Activated naive CD4-positive, alpha-beta T cell treated with anti-CD3 and anti-CD28 coated beads for 36 hours (primary cell): ENCODE data around the gene TANGO2. TPM values are rescaled to one million over a fixed set of nuclear protein-coding genes. Genes with fewer than 3 reads are reported as not detected.

Experiments
- CTCF ChIA-PET: fragments of 350-600 bp; sonication (Branson Sonifier 250); formaldehyde crosslinking; loops from one replicate; lab custom pipeline; 2021; ENCODE audit warnings: antibody characterized with exemption; lab: Charles Lee
- DNase-seq: peaks from one replicate; pipeline ENCODE4 v3.0.0-alpha.2; 2020
- H3K27ac Mint-ChIP-seq: one replicate; pipeline ENCODE4 v1.8.0; 2021; ENCODE audit warnings: mild to moderate bottlenecking, mixed read lengths
- H3K27me3 Mint-ChIP-seq: one replicate; pipeline ENCODE4 v1.8.0; 2021; ENCODE audit warnings: low read depth, mixed read lengths
- H3K36me3 Mint-ChIP-seq: one replicate; pipeline ENCODE4 v1.8.0; 2021; ENCODE audit warnings: low read depth, mixed read lengths
- H3K4me1 Mint-ChIP-seq: one replicate; pipeline ENCODE4 v1.8.0; 2021; ENCODE audit warnings: low read depth, mixed read lengths
- H3K4me3 Mint-ChIP-seq: one replicate; pipeline ENCODE4 v1.8.0; 2021; ENCODE audit warnings: mild to moderate bottlenecking, moderate library complexity, mixed read lengths
- H3K9me3 Mint-ChIP-seq: one replicate; pipeline ENCODE4 v1.8.0; 2021; ENCODE audit warnings: mixed read lengths
- intact Hi-C: fragments of 100-400 bp; cut with micrococcal nuclease; formaldehyde crosslinking; loops from one replicate; pipeline ENCODE4 v1.15.1; 2023
- total RNA-seq, 2 experiments: library from RNA; stranded (reverse); gene quantifications; one replicate each; pipeline ENCODE4 v1.2.3, GENCODE V29; 2021

TANGO2 gene
- total RNA-seq, 2 experiments from 2014 or later, result 16.0 to 19.0 TPM

DNA sequence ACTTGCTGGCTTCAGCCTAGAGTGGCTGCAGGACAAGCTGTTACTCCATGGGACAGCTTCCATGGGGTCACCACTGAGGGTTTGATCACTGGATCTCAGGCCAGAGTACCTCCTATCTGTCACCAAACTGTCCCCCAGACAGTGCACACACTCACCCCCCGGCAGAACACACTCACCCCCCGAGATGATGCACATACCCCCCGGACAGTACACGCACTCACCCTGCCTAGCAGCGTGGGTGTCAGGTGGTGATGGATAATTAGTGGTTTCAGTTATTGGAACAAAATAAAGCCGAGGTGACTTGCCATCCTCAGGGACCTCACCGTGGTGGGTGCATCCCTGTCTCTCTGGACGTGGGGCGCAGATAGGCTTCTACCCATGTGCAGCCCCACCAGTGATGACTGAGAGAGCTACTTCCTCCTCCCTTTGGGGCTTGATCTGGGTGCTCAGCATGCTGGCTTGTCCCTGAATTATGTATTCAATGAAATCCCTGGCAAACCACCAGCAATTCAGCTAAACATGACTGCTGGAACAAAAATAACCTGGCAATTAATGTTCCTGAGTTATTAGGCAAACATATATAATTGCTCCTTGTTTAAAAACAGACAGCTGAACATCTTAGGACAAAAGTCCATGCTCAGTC, 18.9 kb downstream of the TANGO2 start:
- intact Hi-C loops, result loop anchor here (5.0 kb wide), 1 partner anchor 42 kb away; the partner anchor contains the start of gene DGCR8
- Mint-ChIP-seq H3K4me3 (no peak overlapping the region), H3K27ac (no peak overlapping the region), H3K9me3 (no peaks in the 10 kb centered on the region), H3K4me1 (peaks cover 19% of the 10 kb centered on the region), H3K36me3 (peaks cover 4% of the 10 kb centered on the region), H3K27me3 (no peaks in the 10 kb centered on the region)
- CTCF ChIA-PET, result no interaction called here
- DNase-seq, result no peak

DNA sequence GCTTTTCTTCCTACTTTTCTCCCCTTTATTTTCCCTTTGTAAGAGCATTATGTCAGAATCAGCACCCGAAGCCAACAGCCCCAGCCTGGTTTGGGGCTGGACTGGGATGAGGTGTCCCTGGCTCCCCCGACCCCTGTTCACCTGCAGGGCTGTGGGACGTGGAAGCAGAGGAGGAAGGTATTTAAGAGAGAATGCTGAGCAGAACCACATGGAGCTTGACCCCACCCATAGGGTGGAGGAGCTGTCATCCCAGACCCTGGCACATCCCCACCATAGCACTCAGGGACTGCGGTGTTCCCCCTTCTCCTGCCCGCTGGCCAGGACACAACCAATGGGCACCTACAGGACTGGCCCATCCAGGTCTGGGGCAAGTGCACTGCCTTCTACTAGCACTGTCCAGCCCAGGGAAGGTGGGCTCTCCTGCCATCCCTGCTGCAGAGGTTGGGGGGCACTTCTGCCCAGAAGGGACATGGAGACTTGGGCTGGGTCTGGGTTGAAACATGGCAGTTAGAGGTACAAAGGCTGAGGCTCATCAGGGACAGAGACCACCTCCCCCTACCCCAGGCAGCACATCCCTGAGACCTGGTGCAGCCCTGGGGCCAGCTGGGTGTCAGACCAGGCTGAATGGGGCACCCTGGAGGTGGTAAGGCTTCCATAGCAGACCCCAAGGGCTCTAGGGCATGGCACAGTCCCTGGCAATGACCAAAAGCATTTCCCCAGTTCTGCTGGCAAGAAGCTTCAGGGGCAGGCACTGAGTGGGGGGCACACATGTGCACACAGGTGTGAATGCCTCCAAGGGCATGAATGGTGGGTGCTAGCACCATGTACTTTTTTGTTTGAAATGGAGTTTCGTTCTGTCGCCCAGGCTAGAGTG, 19.7 kb downstream of the TANGO2 start:
- intact Hi-C loops, result no loop called here

DNA sequence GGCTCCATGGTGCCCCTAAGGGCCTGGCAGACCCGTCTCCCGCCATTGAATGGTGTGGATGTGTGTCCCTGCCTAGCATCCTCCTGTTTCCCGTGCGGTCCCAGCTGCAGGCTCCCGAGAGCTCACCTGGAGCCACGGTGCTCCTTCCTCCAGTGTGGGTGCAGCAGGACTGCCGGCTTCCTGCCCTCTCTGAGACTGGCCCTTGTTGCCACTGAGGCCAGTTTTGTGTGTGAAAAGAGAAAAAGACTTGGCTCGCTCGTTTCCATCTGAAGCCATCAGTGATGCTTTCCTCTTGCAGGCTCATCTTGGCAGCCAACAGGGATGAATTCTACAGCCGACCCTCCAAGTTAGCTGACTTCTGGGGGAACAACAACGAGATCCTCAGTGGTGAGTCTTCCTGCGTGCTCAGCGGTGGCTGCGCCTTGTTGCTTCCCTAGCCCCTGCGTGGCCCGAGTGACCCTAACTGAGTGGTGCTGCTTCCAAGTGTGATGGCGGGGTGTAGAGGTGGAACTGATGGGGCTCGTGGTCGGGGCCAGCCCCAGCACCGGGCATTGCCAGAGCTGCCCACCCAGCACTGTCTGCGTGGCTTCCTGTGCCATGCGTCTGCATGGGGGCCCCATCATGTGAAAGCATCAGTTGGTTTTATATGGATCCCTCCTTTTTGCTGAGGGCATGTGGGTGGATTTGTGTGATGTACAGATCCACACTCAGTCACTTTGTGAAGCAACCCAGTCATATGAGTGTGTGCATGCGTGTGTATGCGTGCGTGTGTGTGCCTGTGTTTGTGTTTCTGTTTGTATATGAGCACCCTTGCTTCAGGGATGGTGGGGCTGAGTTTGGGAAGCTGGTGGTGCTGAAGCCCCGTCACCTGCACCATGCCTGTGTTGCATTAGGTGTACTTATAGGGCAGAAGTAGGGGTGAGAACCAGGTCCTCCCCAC, 22.4 kb downstream of the TANGO2 start:
- Mint-ChIP-seq H3K9me3 (peaks cover 8% of the 10 kb centered on the region), H3K4me3 (no peak overlapping the region), H3K27ac (no peak overlapping the region), H3K4me1 (peaks cover 12% of the 10 kb centered on the region), H3K36me3 (peaks cover 24% of the 10 kb centered on the region), H3K27me3 (no peaks in the 10 kb centered on the region)
- CTCF ChIA-PET, result interaction anchor here (0.5 to 0.8 kb wide), 3 partner anchors 12 to 375 kb away, joined by 3 read pairs; no protein-coding TSS in a partner anchor
- intact Hi-C loops, result no loop called here
- no peak for DNase-seq

More for the DNA sequence above, 19.7 kb downstream of the TANGO2 start:
- no peak overlapping the region for H3K27ac Mint-ChIP-seq
- H3K4me1 Mint-ChIP-seq, result peaks cover 19% of the 10 kb centered on the region
- no peaks in the 10 kb centered on the region for H3K27me3 Mint-ChIP-seq
- H3K9me3 Mint-ChIP-seq, result no peaks in the 10 kb centered on the region
- H3K4me3 Mint-ChIP-seq, result no peak overlapping the region
- CTCF ChIA-PET, result no interaction called here
- no peak for DNase-seq
- H3K36me3 Mint-ChIP-seq, result peaks cover 5% of the 10 kb centered on the region

DNA sequence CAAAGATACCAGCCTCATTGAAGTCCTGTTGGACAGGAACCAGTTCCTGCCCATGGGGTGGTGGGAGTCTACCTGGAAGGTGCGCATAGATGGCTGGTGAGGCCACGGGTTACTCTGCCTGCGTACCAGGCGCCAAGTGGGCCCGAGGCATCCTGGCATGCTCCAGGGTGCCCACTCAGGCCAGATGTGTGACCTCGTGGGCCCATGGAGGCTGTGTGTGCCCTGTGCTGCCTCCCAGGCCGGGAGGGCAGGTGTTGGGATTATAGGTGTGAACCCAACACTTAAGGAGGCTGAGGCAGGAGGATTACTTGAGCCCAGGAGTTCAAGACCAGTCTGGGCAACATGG, 23.1 kb downstream of the TANGO2 start:
- Mint-ChIP-seq H3K27me3 (no peaks in the 10 kb centered on the region), H3K36me3 (peaks cover 30% of the 10 kb centered on the region), H3K9me3 (peaks cover 13% of the 10 kb centered on the region), H3K4me1 (peaks cover 15% of the 10 kb centered on the region), H3K4me3 (no peak overlapping the region), H3K27ac (no peak overlapping the region)
- DNase-seq, result no peak
- intact Hi-C loops, result no loop called here
- CTCF ChIA-PET, result interaction anchor here (0.8 kb wide), 1 partner anchor 11 kb away, joined by 3 read pairs; no protein-coding TSS in a partner anchor

DNA sequence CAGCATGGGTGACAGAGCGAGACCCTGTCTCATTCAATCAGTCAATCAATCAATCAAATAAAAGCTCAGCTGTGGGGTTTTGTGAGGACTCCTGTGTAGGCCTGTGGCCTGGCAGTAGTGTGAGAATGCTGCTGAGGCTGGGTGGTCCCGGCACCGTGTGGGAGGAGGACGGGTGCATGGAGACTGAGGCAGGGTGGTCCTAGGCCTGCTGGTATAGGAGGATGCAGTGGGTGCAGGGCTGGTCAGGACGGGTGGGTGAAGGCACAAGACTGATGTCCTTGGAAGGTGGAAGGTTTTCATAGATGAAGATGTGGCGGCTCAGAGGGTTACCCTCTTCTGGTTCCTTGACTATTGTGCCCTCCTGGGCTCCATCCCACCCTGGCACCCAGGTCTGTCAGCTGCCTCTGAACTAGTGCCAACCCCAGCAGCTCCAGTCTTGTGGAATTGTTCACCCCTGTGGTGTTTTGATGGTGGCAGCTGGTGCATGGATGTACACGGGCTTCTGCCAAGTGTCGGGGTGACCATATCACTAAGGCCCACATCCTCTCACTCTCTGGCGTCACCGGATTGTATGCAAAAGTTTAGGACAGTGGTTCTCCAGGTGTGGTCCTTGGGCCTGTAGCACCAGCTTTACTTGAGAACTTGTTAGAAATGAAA, 23.7 kb downstream of the TANGO2 start:
- CTCF ChIA-PET, result interaction anchor here (0.8 kb wide), 1 partner anchor 11 kb away, joined by 3 read pairs; no protein-coding TSS in a partner anchor
- H3K27ac Mint-ChIP-seq, result no peak overlapping the region

DNA sequence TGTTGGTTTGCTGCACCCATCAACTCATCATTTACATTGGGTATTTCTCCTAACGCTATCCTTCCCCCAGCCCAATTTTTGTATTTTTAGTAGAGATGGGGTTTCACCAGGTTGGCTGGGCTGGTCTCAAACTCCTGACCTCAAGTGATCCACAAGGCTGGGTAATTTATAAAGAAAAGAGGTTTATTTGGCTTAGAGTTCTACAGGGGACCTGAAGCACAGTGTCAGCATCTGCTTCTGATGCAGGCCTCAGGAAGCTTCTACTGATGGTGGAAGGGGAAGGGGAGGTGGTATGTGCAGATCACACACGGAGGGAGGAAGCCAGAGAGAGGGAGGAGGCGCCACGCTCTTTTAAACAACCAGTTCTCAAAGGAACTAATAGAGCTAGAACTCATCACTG, 25.8 kb downstream of the TANGO2 start:
- Mint-ChIP-seq H3K9me3 (peaks cover 15% of the 10 kb centered on the region), H3K27ac (no peak overlapping the region), H3K36me3 (peaks cover 36% of the 10 kb centered on the region), H3K4me3 (no peak overlapping the region), H3K4me1 (peaks cover 16% of the 10 kb centered on the region), H3K27me3 (no peaks in the 10 kb centered on the region)
- DNase-seq, result no peak
- CTCF ChIA-PET, result interaction anchor here (0.5 to 0.8 kb wide), 2 partner anchors 35 to 49 kb away, joined by 3 to 4 read pairs; no protein-coding TSS in a partner anchor
- intact Hi-C loops, result no loop called here

More for the DNA sequence above, 23.7 kb downstream of the TANGO2 start:
- H3K36me3 Mint-ChIP-seq, result peaks cover 34% of the 10 kb centered on the region
- no peaks in the 10 kb centered on the region for H3K27me3 Mint-ChIP-seq
- no peak overlapping the region for H3K4me3 Mint-ChIP-seq
- H3K4me1 Mint-ChIP-seq, result peaks cover 16% of the 10 kb centered on the region
- H3K9me3 Mint-ChIP-seq, result peaks cover 15% of the 10 kb centered on the region
- intact Hi-C loops, result no loop called here
- no peak for DNase-seq

DNA sequence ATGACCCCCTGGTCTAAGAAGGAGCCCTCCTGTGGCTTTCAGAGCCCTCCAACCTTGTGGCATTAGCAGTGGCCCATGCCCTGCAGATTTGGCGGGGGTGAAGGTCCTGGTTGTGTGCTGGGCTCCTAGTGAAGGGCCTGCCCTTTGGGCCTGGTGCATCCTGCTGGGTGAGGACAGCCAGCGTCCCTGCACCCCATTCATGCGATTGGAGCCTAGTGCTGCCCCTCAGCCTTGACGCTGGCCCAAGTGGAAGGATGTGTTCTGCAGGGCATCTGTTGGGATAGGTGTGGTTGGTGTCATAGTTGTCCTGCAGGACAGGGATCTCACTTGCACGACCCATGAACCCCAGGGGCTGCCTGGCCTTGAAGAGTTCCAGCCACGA, 31.0 kb downstream of the TANGO2 start:
- peaks cover 14% of the 10 kb centered on the region for H3K9me3 Mint-ChIP-seq
- DNase-seq, result no peak
- intact Hi-C loops, result no loop called here
- peaks cover 31% of the 10 kb centered on the region for H3K36me3 Mint-ChIP-seq
- CTCF ChIA-PET, result no interaction called here
- no peak overlapping the region for H3K27ac Mint-ChIP-seq
- H3K4me3 Mint-ChIP-seq, result no peak overlapping the region
- H3K27me3 Mint-ChIP-seq, result no peaks in the 10 kb centered on the region
- peaks cover 10% of the 10 kb centered on the region for H3K4me1 Mint-ChIP-seq

DNA sequence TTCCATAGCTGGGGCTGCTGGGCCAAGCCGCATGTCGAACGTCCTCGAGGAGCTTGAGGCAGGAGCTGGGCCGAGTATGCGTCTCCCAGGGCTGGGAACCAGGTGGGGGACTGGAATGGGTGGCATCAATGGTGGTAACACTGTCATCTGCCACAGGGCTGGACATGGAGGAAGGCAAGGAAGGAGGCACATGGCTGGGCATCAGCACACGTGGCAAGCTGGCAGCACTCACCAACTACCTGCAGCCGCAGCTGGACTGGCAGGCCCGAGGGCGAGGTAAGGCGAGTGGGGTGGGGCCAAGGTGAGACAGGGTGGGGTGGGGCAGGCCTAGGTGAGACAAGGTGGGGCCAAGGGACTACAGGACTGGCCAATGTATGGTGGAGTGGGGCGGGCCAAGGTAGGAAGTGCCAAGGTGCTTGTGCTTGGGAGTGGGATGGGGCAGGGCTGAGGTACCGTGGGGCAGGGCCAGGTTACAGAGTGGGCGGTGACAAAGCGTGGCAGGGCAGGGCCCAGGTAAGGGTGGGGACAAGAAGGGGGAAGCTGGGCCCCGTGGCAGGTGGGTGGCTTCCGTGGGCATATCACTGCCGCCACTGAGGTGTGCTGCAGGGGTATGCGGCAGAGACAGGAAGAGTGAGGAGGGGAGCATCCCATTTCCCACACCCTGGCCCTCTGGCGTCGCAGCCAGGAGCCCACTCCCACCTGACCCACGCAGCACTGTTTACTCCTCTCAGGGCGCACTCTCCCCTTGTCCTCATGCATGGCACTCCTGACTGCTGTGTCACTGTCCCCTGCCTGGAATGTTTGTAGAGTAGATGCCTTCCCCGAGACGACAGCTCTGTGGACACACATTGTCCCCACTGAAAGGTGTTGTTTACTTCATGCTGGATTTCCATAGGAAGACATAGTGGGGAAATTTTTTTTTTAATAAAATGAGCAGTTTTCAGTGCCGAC, 31.7 kb downstream of the TANGO2 start:
- Mint-ChIP-seq H3K36me3 (peaks cover 27% of the 10 kb centered on the region), H3K4me3 (no peak overlapping the region)
- CTCF ChIA-PET, result no interaction called here

DNA sequence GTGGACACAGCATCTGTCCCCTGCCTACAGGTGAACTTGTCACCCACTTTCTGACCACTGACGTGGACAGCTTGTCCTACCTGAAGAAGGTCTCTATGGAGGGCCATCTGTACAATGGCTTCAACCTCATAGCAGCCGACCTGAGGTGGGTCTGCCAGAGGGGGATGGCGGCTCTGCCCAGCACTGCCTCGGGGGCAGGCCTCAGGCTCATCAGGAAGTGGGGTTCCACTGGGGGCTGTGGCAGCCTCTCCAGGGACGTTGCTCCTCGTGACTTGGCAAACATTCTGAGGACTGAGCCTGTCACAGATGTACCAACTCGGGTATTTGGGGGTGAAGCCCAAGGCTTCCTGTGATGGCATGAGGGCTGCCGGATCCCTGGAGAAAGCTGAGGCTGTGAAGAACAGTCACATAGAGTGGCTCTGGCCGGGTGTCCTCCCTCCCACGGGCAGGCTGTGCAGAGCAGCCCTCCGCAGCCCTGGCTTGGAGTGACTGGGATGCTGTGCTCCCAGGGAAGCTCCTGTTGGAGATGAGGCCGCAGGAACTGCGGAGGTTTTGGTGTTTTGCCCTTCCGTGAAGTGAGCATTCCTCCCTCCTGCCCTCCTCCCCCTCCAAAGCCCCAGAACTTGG, 32.6 kb downstream of the TANGO2 start:
- CTCF ChIA-PET, result no interaction called here
- intact Hi-C loops, result no loop called here
- H3K4me1 Mint-ChIP-seq, result peaks cover 3% of the 10 kb centered on the region
- H3K27ac Mint-ChIP-seq, result no peak overlapping the region
- H3K36me3 Mint-ChIP-seq, result peaks cover 18% of the 10 kb centered on the region
- no peaks in the 10 kb centered on the region for H3K27me3 Mint-ChIP-seq
- H3K4me3 Mint-ChIP-seq, result no peak overlapping the region
- DNase-seq, result no peak
- peaks cover 5% of the 10 kb centered on the region for H3K9me3 Mint-ChIP-seq

More for the DNA sequence above, 31.7 kb downstream of the TANGO2 start:
- no peaks in the 10 kb centered on the region for H3K27me3 Mint-ChIP-seq
- no peak for DNase-seq
- peaks cover 12% of the 10 kb centered on the region for H3K9me3 Mint-ChIP-seq
- peaks cover 9% of the 10 kb centered on the region for H3K4me1 Mint-ChIP-seq
- intact Hi-C loops, result no loop called here
- no peak overlapping the region for H3K27ac Mint-ChIP-seq

DNA sequence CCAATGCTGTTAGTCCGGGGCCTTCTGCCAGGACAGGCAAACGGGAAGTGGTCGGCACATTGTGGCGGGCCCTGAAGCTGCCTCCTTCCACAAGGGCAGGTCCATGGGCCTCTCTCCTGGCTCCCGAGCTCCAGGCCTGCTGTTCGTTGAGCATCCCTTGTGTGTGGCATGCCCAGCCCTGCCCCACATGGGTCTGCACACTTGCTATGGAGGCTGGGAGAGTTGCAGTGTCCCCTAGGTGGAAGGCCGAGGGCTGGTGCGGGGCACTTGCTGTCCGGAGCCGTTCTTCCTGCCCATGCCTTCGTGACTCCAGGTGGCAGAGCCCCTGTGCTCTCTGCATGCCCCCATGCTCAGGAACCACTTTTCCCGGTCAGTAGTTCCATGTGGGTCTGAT, 33.1 kb downstream of the TANGO2 start:
- no peak overlapping the region for H3K27ac Mint-ChIP-seq
- H3K4me3 Mint-ChIP-seq, result no peak overlapping the region
- DNase-seq, result no peak
- H3K9me3 Mint-ChIP-seq, result peaks cover 1% of the 10 kb centered on the region
- no peaks in the 10 kb centered on the region for H3K27me3 Mint-ChIP-seq
- H3K36me3 Mint-ChIP-seq, result peaks cover 13% of the 10 kb centered on the region
- CTCF ChIA-PET, result no interaction called here
- intact Hi-C loops, result no loop called here
- H3K4me1 Mint-ChIP-seq, result peaks cover under 1% of the 10 kb centered on the region
